AG04450 (cell line): Measurements from ENCODE around the gene DSCAML1. TPM values are rescaled to one million over a fixed set of nuclear protein-coding genes. Genes with fewer than 3 reads are reported as not detected.

Experiments used
- CTCF ChIA-PET: fragments of 300-600, 350-600 bp; formaldehyde crosslinking; extraction: SDS; loops from one replicate; lab custom pipeline; 2022; ENCODE audit warnings: antibody characterized with exemption, inconsistent platforms; lab: Charles Lee
- POLR2A ChIA-PET: fragments of 350-600 bp; formaldehyde crosslinking; extraction: SDS; loops from one replicate; lab custom pipeline; 2021; ENCODE audit warnings: antibody characterized with exemption, inconsistent platforms; lab: Yijun Ruan, JAX
- DNase-seq: peaks from one replicate; pipeline ENCODE4 v3.0.0-alpha.2; 2011; ENCODE audit warnings: low read depth, low spot score
- H3K27ac ChIP-seq: one replicate; pipeline ENCODE4 v1.5.1; 2012; ENCODE audit warnings: low read depth, low read length, control low read depth
- H3K27me3 ChIP-seq: one replicate; pipeline ENCODE4 v1.6.0; 2012; ENCODE audit warnings: low read length; ENCODE audit not compliant: control insufficient read depth, insufficient read depth
- H3K4me3 ChIP-seq: 2 replicates; pipeline ENCODE4 v1.5.1; 2011; ENCODE audit warnings: mild to moderate bottlenecking, low read depth, low read length, control low read depth
- H3K9me3 ChIP-seq: 2 replicates; pipeline ENCODE4 v1.5.1; 2012; ENCODE audit warnings: low read length; ENCODE audit not compliant: control insufficient read depth, insufficient read depth
- CTCF ChIP-seq: IDR thresholded peaks from 2 replicates; pipeline ENCODE4 v1.5.1; 2011; ENCODE audit warnings: low read depth, low read length, control low read depth, inconsistent platforms
- polyA plus RNA-seq: library from polyadenylated mRNA; depleted of rRNA; stranded (reverse); fragments of >200 nt; gene quantifications from 2 replicates; pipeline ENCODE4 v1.2.3, GENCODE V29; 2011

Gene DSCAML1
- polyA plus RNA-seq, 1 experiment: not detected

DNA sequence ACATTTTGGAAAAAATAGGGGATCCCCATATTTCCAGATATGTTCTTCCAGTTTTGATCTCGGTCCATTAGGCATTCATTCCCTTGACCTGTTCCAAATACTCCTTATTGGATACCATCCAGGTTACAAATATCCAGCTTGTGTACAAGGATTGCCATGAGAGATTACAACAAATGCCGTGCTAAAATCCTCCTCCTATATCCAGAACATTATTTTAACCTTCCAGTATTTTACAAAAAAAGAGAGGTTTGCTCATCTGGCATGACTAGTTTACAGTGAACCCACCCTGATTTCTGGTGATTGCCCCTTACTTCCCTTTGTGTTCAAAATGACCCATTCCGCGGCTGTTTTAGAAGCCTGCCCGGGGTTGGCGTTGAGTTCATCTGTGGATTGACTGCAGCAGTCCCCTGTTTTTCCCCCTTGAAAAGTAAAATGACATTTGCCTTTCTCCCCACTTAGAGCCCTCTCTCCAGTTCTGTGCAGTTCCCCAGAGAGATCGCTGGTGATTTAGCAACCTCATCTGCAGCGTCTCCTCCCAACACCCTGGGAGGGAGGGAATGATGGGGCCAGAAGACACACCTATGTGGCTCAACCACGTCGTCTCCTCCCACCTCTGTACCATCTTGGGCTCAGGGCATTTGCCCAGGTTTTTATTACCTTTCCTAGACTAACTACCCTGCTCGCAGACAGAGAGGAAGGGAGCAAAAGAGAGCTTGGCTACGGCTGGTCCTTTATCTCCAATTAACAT is 73.6 kb downstream of the DSCAML1 start:
- no peak for TF ChIP-seq CTCF
- POLR2A ChIA-PET: no interaction called here
- Histone ChIP-seq H3K4me3 (no peak overlapping the region), H3K27ac (no peak overlapping the region), H3K27me3 (peaks cover 13% of the 10 kb centered on the region), H3K9me3 (no peaks in the 10 kb centered on the region)
- DNase-seq: no peak
- CTCF ChIA-PET: interaction anchor here (1.4 kb wide), 1 partner anchor 84 kb away, joined by 3 read pairs; no protein-coding TSS in a partner anchor

DNA sequence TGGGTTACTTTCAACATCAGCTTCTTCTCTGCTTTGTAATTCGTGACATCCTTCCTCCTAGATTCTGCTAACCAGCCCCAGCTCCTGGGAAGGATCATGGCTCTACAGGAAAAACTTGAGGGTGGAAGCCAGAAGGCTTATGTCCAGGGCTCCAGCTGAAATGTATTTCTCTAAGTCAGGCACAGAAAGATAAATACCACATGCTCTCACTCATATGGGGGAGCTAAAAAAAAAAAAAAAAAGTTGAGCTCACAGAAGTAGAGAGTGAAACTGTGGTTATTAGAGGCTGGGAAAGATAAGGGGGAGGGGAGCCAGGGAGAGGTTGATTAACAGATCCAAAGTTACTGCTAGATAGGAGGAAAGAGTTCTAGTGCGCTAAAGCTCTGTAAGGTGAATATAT is 74.9 kb downstream of the DSCAML1 start:
- CTCF ChIA-PET: no interaction called here

GRCh38 chr11:117720061-117720511 is 76.9 kb downstream of the DSCAML1 start:
- Histone ChIP-seq H3K27me3 (peaks cover 26% of the 10 kb centered on the region), H3K4me3 (no peak overlapping the region), H3K27ac (no peak overlapping the region), H3K9me3 (no peaks in the 10 kb centered on the region)
- no peak for TF ChIP-seq CTCF
- ChIA-PET POLR2A (no interaction called here), CTCF (no interaction called here)
- no peak for DNase-seq

More for the DNA sequence above, 74.9 kb downstream of the DSCAML1 start:
- POLR2A ChIA-PET: interaction anchor here (0.6 kb wide), 2 partner anchors 21 to 286 kb away, joined by 3 to 7 read pairs; no protein-coding TSS in a partner anchor
- Histone ChIP-seq H3K27ac (no peak overlapping the region), H3K4me3 (no peak overlapping the region), H3K9me3 (no peaks in the 10 kb centered on the region), H3K27me3 (peaks cover 18% of the 10 kb centered on the region)
- no peak for TF ChIP-seq CTCF
- no peak for DNase-seq

- TF ChIP-seq CTCF: no peak
- POLR2A ChIA-PET: no interaction called here
- Histone ChIP-seq H3K4me3 (no peak overlapping the region), H3K27me3 (peaks cover 26% of the 10 kb centered on the region), H3K27ac (no peak overlapping the region), H3K9me3 (no peaks in the 10 kb centered on the region)
- CTCF ChIA-PET: no interaction called here
- no peak for DNase-seq
These were observed 77.5 kb downstream of the DSCAML1 start for GRCh38 chr11:117719480-117719879.
